CD8-positive, alpha-beta memory T cell (primary cell): ENCODE data around the gene PACSIN2. TPM values are rescaled to one million over a fixed set of nuclear protein-coding genes. Genes with fewer than 3 reads are reported as not detected.
"Not testable (repeated sequence)": the region's sequence is repeated elsewhere in the genome, so short reads cannot be mapped to it uniquely, and the experiment has no call there.

Experiments used
- CTCF ChIA-PET: fragments of 350-600 bp; sonication (Branson Sonifier 250); formaldehyde crosslinking; loops from one replicate; lab custom pipeline; 2021; ENCODE audit warnings: antibody characterized with exemption; lab: Charles Lee
- POLR2A ChIA-PET: fragments of 350-600 bp; sonication (Branson Sonifier 250); formaldehyde crosslinking; loops from one replicate; lab custom pipeline; 2021; ENCODE audit warnings: antibody characterized with exemption; lab: Charles Lee
- DNase-seq, 5 donors: peaks; one replicate each; pipeline versions ENCODE4 v3.0.0 to v3.0.0-alpha.2; 2020 to 2022; ENCODE audit warnings: mixed read lengths in 1 of 5
- H3K27ac ChIP-seq: one replicate; pipeline ENCODE4 v1.7.0; 2013; ENCODE audit warnings: low read depth, mild to moderate bottlenecking, low read length, moderate library complexity
- H3K27me3 ChIP-seq: 2 replicates; pipeline ENCODE4 v1.7.0; 2013; ENCODE audit warnings: low read length, mild to moderate bottlenecking; ENCODE audit not compliant: insufficient read depth, poor library complexity, severe bottlenecking
- H3K36me3 ChIP-seq: 2 replicates; pipeline ENCODE4 v1.7.0; 2013; ENCODE audit warnings: mild to moderate bottlenecking, low read length, moderate library complexity; ENCODE audit not compliant: insufficient read depth
- H3K4me1 ChIP-seq: 2 replicates; pipeline ENCODE4 v1.7.0; 2013; ENCODE audit warnings: mild to moderate bottlenecking, low read length, moderate library complexity; ENCODE audit not compliant: insufficient read depth
- H3K4me3 ChIP-seq: 2 replicates; pipeline ENCODE4 v1.7.0; 2013; ENCODE audit warnings: mild to moderate bottlenecking, low read length
- H3K9me3 ChIP-seq: 2 replicates; pipeline ENCODE4 v1.7.0; 2013; ENCODE audit warnings: mild to moderate bottlenecking, low read length
- H3K27ac Mint-ChIP-seq, 8 donors: one replicate each; pipeline ENCODE4 v1.8.0; 2020 to 2021; ENCODE audit warnings: mixed read lengths in 8 of 8, mild to moderate bottlenecking in 6 of 8, inconsistent platforms in 3 of 8, moderate library complexity in 3 of 8
- H3K27me3 Mint-ChIP-seq, 2 donors: one replicate each; pipeline ENCODE4 v1.8.0; 2020 to 2021; ENCODE audit warnings: mixed read lengths in 2 of 2, mild to moderate bottlenecking in 1 of 2, moderate library complexity in 1 of 2
- H3K36me3 Mint-ChIP-seq, 3 donors: one replicate each; pipeline ENCODE4 v1.8.0; 2020 to 2021; ENCODE audit warnings: mixed read lengths in 3 of 3, inconsistent platforms in 1 of 3, mild to moderate bottlenecking in 1 of 3
- H3K4me1 Mint-ChIP-seq, 3 donors: one replicate each; pipeline ENCODE4 v1.8.0; 2020 to 2021; ENCODE audit warnings: mixed read lengths in 3 of 3, inconsistent platforms in 1 of 3, mild to moderate bottlenecking in 1 of 3
- H3K4me3 Mint-ChIP-seq, 7 donors: one replicate each; pipeline ENCODE4 v1.8.0; 2020 to 2021; ENCODE audit warnings: mixed read lengths in 7 of 7, mild to moderate bottlenecking in 6 of 7, moderate library complexity in 4 of 7, inconsistent platforms in 2 of 7
- H3K9me3 Mint-ChIP-seq, 5 donors: one replicate each; pipeline ENCODE4 v1.8.0; 2020 to 2022; ENCODE audit warnings: mixed read lengths in 5 of 5, mild to moderate bottlenecking in 3 of 5, moderate library complexity in 2 of 5, inconsistent platforms in 1 of 5
- polyA plus RNA-seq: library from polyadenylated mRNA; unstranded; fragments of 300-500 nt; fragmentation: Illumina TruSeq; gene quantifications from one replicate; pipeline ENCODE4 v1.2.3, GENCODE V29; 2021
- total RNA-seq, 2 experiments: library from RNA; stranded (reverse); gene quantifications; one replicate each; pipeline ENCODE4 v1.2.3, GENCODE V29; 2021

The PACSIN2 gene
- total and polyA plus RNA-seq, 3 experiments from 2014 or later = 26.3 to 36.5 (median 30.2) TPM

DNA sequence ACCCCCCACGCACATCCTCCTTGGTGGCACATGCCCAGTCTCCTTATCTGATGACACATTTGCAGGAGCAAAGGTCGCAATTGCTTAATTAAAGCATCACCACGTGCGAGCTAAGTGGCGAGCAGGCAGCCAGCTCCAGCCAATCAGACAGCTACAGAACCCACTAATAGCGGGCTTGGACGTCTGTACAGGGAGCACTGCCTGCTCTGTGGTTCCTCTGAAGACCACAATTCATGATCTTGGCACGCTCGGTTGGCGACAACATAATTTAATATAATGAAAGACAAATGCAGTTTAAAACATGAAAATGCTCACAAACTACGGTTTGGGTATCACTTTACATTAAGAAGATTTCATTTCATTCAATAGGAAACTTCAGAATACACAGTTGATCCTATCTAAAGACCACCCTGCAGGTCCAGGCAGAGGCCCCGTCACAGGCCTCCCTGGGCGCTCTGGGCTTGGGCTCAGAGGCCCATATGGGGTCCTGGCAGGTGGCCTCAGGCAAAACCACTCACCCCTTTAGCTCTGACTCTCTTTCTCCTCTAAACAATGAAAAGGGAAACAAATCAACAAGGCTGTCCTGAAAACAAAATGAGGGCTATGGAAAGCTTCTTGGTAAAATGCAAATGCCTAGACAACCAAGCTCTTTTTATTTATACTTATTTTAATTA, 10.4 kb downstream of the PACSIN2 start:
- no peak overlapping the region for H3K4me3 ChIP-seq
- H3K27me3 Mint-ChIP-seq = no peaks in the 10 kb centered on the region
- ChIA-PET POLR2A (interaction anchor here (0.8 kb wide), 1 partner anchor 11 kb away, joined by 3 read pairs; the partner anchor contains the start of gene PACSIN2), CTCF (no interaction called here)
- no peak overlapping the region for H3K27ac ChIP-seq
- DNase-seq = no peak
- H3K4me3 Mint-ChIP-seq = peak overlapping the region in 1 of 7 donors; percentile 12
- no peaks in the 10 kb centered on the region for H3K27me3 ChIP-seq
- H3K4me1 ChIP-seq = peaks cover 20% of the 10 kb centered on the region
- no peaks in the 10 kb centered on the region for H3K9me3 ChIP-seq
- peaks cover 63 to 88% (median 83%) of the 10 kb centered on the region in 3 donors for H3K4me1 Mint-ChIP-seq
- H3K27ac Mint-ChIP-seq = peak overlapping the region in 3 of 8 donors; percentile 7 to 50 (median 47)
- H3K9me3 Mint-ChIP-seq = no peaks in the 10 kb centered on the region
- peaks cover 0 to 3% (median 2%) of the 10 kb centered on the region in 3 donors for H3K36me3 Mint-ChIP-seq
- no peaks in the 10 kb centered on the region for H3K36me3 ChIP-seq

DNA sequence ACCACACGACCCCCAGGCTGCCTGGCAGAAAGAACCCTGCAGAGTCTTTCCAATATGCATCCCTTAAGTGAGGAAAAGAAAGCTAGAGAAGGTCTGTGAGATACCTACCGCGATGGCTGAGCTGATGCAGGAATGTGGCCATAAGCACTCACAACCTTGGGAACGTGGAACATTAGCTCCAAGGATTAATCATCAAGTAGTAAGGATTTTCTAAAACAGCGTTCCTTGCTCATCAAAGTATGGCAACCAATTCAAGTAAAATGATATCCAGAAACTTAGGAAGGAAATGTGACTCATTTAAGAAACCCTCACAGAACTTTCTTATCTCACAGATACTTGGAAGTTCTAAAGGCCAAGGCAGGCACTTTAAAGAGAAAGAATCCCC, 12.8 kb downstream of the PACSIN2 start:
- H3K27ac ChIP-seq = no peak overlapping the region
- H3K4me3 ChIP-seq = no peak overlapping the region
- H3K27ac Mint-ChIP-seq = peak overlapping the region in 6 of 8 donors; percentile 2 to 80 (median 36)
- H3K27me3 ChIP-seq = no peaks in the 10 kb centered on the region
- ChIA-PET CTCF (no interaction called here), POLR2A (no interaction called here)
- H3K9me3 Mint-ChIP-seq = no peaks in the 10 kb centered on the region
- peaks cover 70 to 90% (median 86%) of the 10 kb centered on the region in 3 donors for H3K4me1 Mint-ChIP-seq
- DNase-seq = no peak
- H3K36me3 ChIP-seq = no peaks in the 10 kb centered on the region
- no peak overlapping the region for H3K4me3 Mint-ChIP-seq
- peaks cover 0 to 3% (median 2%) of the 10 kb centered on the region in 3 donors for H3K36me3 Mint-ChIP-seq
- H3K4me1 ChIP-seq = peaks cover 20% of the 10 kb centered on the region
- H3K9me3 ChIP-seq = no peaks in the 10 kb centered on the region
- H3K27me3 Mint-ChIP-seq = no peaks in the 10 kb centered on the region

DNA sequence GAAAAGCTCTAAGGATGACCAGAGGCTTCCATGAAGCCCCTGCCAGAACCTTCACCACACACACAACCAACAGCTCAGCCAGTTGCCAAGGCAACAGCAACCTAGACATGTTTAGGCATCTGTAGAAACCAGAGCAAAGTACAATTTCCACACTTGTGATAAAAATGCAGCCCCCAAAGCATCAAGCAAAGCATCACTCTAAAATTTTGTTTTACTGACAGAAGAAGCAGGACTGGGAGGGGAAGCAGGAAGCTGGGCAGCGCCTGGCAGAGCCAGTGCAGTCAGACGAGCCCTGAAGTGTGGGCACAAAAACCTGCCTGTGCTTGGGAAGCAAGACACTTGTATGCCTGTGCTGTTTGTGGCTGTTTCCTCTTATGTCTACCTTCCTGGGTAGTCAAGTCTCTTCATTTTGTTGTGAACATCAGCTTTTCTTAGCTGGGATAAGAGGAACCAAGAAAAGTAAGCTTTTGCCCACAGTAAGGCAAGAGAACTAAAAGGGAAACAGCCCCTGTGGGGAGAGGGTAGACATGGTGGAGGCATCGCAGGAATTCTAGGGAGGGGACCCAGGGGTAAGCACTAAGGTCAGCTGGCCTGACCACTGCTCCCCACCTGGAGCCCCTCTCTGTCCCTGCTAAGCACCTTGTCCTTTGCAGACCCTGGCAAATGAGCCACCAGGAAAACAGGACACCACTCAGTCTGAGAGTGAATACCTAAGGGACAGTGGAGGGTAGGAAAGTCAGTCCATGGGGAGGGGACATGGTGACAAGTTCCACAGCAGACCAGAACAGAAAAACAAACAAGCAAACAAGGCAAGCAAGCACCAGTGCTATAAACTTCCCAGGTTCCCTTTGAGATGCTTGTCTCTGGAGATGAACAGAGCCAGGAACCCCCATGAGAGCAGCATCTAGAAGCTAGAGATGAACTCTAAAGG, 13.4 kb downstream of the PACSIN2 start:
- Mint-ChIP-seq H3K4me1 (peaks cover 70 to 87% (median 79%) of the 10 kb centered on the region in 3 donors), H3K4me3 (no peak overlapping the region), H3K27ac (peak overlapping the region in 7 of 8 donors; percentile 5 to 81 (median 55)), H3K36me3 (peaks cover 0 to 3% (median 2%) of the 10 kb centered on the region in 3 donors), H3K9me3 (no peaks in the 10 kb centered on the region), H3K27me3 (no peaks in the 10 kb centered on the region)
- H3K36me3 ChIP-seq = no peaks in the 10 kb centered on the region
- H3K4me3 ChIP-seq = no peak overlapping the region
- no peaks in the 10 kb centered on the region for H3K9me3 ChIP-seq
- no peaks in the 10 kb centered on the region for H3K27me3 ChIP-seq
- no peak for DNase-seq
- H3K27ac ChIP-seq = no peak overlapping the region
- peaks cover 20% of the 10 kb centered on the region for H3K4me1 ChIP-seq
- ChIA-PET CTCF (no interaction called here), POLR2A (no interaction called here)

DNA sequence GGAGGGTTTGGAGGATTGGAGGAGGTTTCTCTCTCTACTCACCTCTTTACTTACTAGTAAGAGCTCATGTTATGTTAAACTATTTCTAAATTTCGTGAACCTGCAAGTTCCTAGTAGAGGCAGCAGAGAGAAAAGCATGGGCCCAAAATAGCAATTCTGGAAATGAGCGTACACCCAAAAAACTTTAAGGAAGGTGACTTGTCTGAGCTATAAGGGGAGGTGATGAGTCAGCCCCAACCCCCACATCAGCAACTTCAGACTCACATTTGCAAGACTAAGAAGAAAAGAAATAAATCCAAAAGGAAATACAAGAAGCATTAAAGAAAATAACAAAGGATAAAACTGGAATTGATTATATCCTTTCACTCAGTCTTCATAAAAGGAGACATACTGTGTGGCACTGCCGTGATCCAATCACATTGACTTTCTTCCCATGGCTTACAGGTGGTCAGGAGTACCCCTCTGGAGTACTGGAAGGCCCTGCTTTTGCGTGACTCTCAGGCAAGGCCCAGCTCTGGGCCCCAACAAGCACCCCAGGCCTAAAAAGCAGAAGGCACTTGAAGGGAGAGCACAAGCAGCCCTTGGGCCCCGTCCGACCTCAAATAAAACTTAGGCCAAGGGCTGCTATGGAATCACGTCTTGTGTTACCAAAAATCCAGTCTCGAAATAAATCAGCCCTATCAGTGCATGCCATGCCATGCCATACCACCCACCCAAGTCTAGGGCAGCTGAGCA, 14.3 kb downstream of the PACSIN2 start:
- Histone ChIP-seq H3K27me3 (no peaks in the 10 kb centered on the region), H3K36me3 (no peaks in the 10 kb centered on the region), H3K9me3 (no peaks in the 10 kb centered on the region), H3K27ac (no peak overlapping the region), H3K4me3 (no peak overlapping the region), H3K4me1 (peaks cover 20% of the 10 kb centered on the region)
- POLR2A ChIA-PET = interaction anchor here (0.5 to 0.6 kb wide), 2 partner anchors 9 to 22 kb away, joined by 3 to 7 read pairs; no protein-coding TSS in a partner anchor
- Mint-ChIP-seq H3K27ac (peak overlapping the region in 7 of 8 donors; percentile 4 to 96 (median 47)), H3K9me3 (no peaks in the 10 kb centered on the region), H3K27me3 (no peaks in the 10 kb centered on the region), H3K4me3 (no peak overlapping the region), H3K4me1 (peaks cover 64 to 82% (median 72%) of the 10 kb centered on the region in 3 donors), H3K36me3 (peaks cover 0 to 3% (median 2%) of the 10 kb centered on the region in 3 donors)
- DNase-seq = no peak
- CTCF ChIA-PET = no interaction called here

DNA sequence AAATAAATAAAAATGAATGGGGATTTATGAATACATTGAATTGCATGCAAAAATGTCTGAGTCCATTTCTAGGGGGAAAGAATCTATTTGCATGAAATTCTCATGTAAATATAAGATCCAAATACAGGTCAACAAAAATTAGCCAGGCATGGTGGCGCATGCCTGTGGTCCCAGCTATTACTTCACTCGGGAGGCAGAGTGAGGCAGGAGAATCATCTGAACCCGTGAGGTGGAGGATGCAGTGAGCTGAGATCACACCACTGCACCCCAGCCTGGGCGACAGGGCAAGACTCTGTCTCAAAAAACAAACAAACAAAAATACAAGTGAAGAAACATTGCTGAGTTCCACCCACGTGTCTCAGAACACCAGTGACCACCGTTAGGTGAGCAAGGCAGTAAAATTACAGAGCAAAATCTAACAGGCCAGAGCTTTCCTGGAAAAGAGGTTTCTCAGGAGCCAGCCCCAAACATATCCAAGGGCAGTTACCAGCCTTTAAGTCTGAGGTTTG, 17.3 kb downstream of the PACSIN2 start:
- H3K9me3 ChIP-seq = no peaks in the 10 kb centered on the region
- peaks cover 0 to 6% (median 4%) of the 10 kb centered on the region in 3 donors for H3K36me3 Mint-ChIP-seq
- H3K4me1 ChIP-seq = peaks cover 20% of the 10 kb centered on the region
- no peak overlapping the region for H3K27ac ChIP-seq
- CTCF ChIA-PET = no interaction called here
- no peaks in the 10 kb centered on the region for H3K36me3 ChIP-seq
- peaks cover 47 to 74% (median 56%) of the 10 kb centered on the region in 3 donors for H3K4me1 Mint-ChIP-seq
- H3K27me3 Mint-ChIP-seq = no peaks in the 10 kb centered on the region
- POLR2A ChIA-PET = interaction anchor here (0.6 kb wide), 1 partner anchor 1218 kb away, joined by 3 read pairs; no protein-coding TSS in a partner anchor
- no peak for DNase-seq
- no peak overlapping the region for H3K4me3 ChIP-seq
- no peaks in the 10 kb centered on the region for H3K27me3 ChIP-seq
- H3K27ac Mint-ChIP-seq = peak overlapping the region in 5 of 8 donors; percentile 4 to 77 (median 54)
- no peaks in the 10 kb centered on the region for H3K9me3 Mint-ChIP-seq
- H3K4me3 Mint-ChIP-seq = peak overlapping the region in 1 of 7 donors; percentile 56

DNA sequence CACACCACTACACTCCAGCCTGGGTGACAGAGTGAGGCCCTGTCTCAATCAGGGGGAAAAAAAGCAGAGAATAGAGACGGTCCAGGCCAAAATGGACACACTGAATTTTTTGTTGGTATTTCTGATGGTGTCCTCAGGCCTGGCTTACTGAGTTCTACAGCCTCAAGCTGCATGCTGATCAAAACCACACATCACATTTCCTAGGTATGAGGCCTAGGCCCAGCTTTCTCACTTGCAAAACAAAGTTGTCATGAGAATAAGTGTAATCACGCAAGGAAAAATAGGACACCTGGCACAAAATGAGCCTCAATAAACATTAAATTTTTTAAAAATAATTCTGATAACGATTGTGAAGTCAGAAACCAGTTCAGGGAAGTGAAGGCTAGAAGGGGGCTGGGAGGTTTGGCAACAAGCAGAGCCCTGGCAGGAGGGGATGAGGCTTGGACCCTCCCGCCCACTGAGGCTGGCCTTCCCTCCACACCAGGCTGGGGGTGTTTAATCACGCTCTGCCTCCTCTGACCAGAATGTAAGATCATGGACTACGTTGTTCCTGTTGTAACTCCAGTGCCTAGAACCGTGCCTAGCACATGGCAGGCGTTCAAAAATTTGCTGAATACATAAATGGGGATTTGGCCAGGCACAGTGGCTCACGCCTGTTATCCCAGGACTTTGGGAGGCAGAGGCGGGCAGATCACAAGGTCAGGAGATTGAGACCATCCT, 18.1 kb downstream of the PACSIN2 start:
- ChIA-PET POLR2A (interaction anchor here (0.6 kb wide), 1 partner anchor 1217 kb away, joined by 3 read pairs; no protein-coding TSS in a partner anchor), CTCF (no interaction called here)
- DNase-seq = no peak
- Histone ChIP-seq H3K9me3 (no peaks in the 10 kb centered on the region), H3K27ac (no peak overlapping the region), H3K4me1 (peaks cover 12% of the 10 kb centered on the region), H3K4me3 (no peak overlapping the region), H3K27me3 (no peaks in the 10 kb centered on the region), H3K36me3 (no peaks in the 10 kb centered on the region)
- H3K27ac Mint-ChIP-seq = peak overlapping the region in 1 of 8 donors; percentile 72
- H3K4me1 Mint-ChIP-seq = peaks cover 40 to 66% (median 48%) of the 10 kb centered on the region in 3 donors
- peaks cover 0 to 7% (median 5%) of the 10 kb centered on the region in 3 donors for H3K36me3 Mint-ChIP-seq
- H3K4me3 Mint-ChIP-seq = peak overlapping the region in 1 of 7 donors; percentile 65
- H3K27me3 Mint-ChIP-seq = no peaks in the 10 kb centered on the region
- H3K9me3 Mint-ChIP-seq = no peaks in the 10 kb centered on the region

DNA sequence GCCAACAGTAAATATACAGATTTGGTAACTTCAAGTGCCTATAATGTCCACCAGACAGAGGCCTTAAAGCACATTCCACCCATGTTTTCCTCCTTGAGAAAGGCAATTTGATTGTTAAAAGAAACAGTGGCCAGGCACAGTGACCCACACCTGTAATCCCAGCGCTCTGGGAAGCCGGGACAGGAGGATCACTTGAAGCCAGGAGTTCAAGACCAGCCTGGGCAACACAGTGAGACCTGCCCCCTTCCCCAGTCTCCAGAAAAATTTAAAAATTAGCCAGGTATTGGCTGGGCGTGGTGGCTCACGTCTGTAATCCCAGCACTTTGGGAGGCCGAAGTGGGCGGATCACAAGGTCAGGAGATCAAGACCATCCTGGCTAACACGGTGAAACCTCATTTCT, 19.3 kb downstream of the PACSIN2 start:
- H3K36me3 Mint-ChIP-seq, H3K27ac Mint-ChIP-seq, POLR2A ChIA-PET, H3K27me3 ChIP-seq, H3K36me3 ChIP-seq, H3K4me3 Mint-ChIP-seq, H3K9me3 Mint-ChIP-seq, H3K4me3 ChIP-seq, H3K27me3 Mint-ChIP-seq, H3K4me1 ChIP-seq, DNase-seq, H3K27ac ChIP-seq, H3K9me3 ChIP-seq, CTCF ChIA-PET: not testable (repeated sequence)
- H3K4me1 Mint-ChIP-seq = peaks cover 29 to 64% (median 46%) of the 10 kb centered on the region in 3 donors
